Stimulated activated CD4-positive, alpha-beta T cell treated with anti-CD3 and anti-CD28 coated beads, Interleukin-1b, Interleukin-23, amount 100 ng/mL, for 48 hours (primary cell): ENCODE measurements around the gene MS4A6A.

Experiments
- DNase-seq: peaks from one replicate; pipeline ENCODE4 v3.0.0-alpha.2; 2020

MS4A6A gene

DNA sequence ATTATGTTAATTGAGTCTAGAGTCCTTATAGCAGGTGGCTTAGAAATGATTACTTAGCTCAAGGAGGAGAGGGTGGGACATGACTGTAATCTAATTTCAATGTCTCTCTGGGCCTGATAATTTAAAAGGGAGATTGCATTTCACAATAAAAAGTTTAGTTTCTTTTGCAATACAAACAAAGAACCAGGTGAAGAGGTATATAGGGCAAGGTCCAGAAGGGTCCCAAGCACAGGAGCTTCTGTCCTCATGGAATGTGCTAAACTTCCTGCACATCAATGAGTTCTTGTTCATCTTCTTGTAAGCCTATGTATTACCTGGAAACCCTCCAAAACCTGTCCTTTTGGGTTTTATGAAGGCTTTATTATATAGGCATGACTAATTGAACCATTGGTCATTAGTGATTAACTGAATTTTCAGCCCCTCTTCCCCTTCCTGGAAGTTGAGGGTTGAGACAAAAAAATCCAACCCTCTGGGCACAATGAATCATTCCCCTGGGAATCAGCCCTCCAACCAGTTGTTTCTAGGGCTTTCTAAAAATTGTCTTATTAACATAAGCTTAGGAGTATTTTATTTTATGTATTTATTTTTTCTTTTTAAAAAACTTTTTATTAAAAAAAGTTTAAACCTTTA, 56.8 kb downstream of the MS4A6A start:
- DNase-seq, result no peak

DNA sequence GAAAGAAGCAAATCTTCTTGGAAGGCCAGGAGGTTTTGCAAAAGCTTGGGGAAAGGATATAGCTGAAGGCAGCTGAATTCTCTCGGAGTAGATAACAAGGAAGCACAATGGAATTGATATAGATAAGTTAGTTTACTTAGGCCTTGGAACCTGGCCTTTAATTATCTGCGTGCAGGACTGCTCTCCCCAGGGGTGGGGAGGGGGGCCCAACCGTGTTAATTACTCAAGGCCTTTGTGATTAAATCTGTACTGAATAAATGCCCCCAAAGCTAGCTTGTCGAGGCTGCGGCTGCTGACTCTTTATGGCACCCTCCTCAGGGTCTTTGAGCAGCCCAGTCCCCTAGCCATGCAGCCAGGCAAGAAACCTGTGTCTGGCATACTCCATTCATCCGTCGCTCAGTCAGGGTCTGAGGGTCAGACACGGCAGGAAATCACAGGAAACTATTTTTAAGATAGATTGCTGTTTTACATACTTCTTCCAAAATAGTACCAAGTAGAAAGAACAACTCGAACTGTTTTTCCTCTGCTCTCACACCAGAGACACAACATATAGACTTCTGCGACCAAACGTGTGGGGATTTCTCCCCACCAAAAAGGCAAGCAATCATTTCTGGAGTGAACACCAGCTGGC, 58.0 kb downstream of the MS4A6A start:
- DNase-seq, result no peak
